NCI-H748 (cell line): ENCODE measurements around the gene CORIN.
"Not testable (repeated sequence)": the region's sequence is repeated elsewhere in the genome, so short reads cannot be mapped to it uniquely, and the experiment has no call there.

ENCODE experiments used
- DNase-seq: peaks from one replicate; lab custom pipeline; 2025; ENCODE audit not compliant: unreplicated experiment; lab: John Stamatoyannopoulos, UW

The CORIN gene

GRCh38 chr4:47771020-47771419 is 66.8 kb downstream of the CORIN start:
- no peak for DNase-seq

- not testable (repeated sequence) for DNase-seq
Measured at GRCh38 chr4:47767956-47768355, 69.9 kb downstream of the CORIN start.

- no peak for DNase-seq
Measured at GRCh38 chr4:47763279-47763678, 74.6 kb downstream of the CORIN start.

GRCh38 chr4:47762376-47763266 is 75.2 kb downstream of the CORIN start:
- no peak for DNase-seq

GRCh38 chr4:47753316-47753715 is 84.6 kb downstream of the CORIN start:
- DNase-seq: not testable (repeated sequence)

GRCh38 chr4:47752214-47752613 is 85.7 kb downstream of the CORIN start:
- DNase-seq: peak; percentile 2

- DNase-seq: no peak
Measured at GRCh38 chr4:47750788-47751187, 87.1 kb downstream of the CORIN start.

GRCh38 chr4:47749858-47750257 is 88.0 kb downstream of the CORIN start:
- no peak for DNase-seq

- no peak for DNase-seq
Measured at GRCh38 chr4:47749060-47749459, 88.8 kb downstream of the CORIN start.

GRCh38 chr4:47747846-47748494 is 89.9 kb downstream of the CORIN start:
- DNase-seq: no peak

- DNase-seq: no peak
Measured at GRCh38 chr4:47747211-47747610, 90.7 kb downstream of the CORIN start.

GRCh38 chr4:47746122-47746521 is 91.7 kb downstream of the CORIN start:
- no peak for DNase-seq

- no peak for DNase-seq
Measured at GRCh38 chr4:47744843-47745382, 93.0 kb downstream of the CORIN start.

- no peak for DNase-seq
Measured at GRCh38 chr4:47744253-47744652, 93.6 kb downstream of the CORIN start.

GRCh38 chr4:47741200-47741599 is 96.7 kb downstream of the CORIN start:
- DNase-seq: no peak

- DNase-seq: no peak
Measured at GRCh38 chr4:47737326-47737725, 100.5 kb downstream of the CORIN start.

GRCh38 chr4:47736555-47736954 is 101.3 kb downstream of the CORIN start:
- DNase-seq: no peak

GRCh38 chr4:47736146-47736545 is 101.7 kb downstream of the CORIN start:
- no peak for DNase-seq

GRCh38 chr4:47733302-47734175 is 104.3 kb downstream of the CORIN start:
- no peak for DNase-seq

GRCh38 chr4:47731182-47731581 is 106.7 kb downstream of the CORIN start:
- no peak for DNase-seq

GRCh38 chr4:47729131-47729680 is 108.7 kb downstream of the CORIN start:
- DNase-seq: no peak
